Measurements from ENCODE around the gene LLGL2.

- TF ChIP-seq EP300 (IDR thresholded peaks at IDR 0.05) (no peak), POLR2A (IDR thresholded peaks at IDR 0.05) (no peak)
Measured at GRCh38 chr17:75617218-75617617, 91.7 kb downstream of the LLGL2 start.

All from upper lobe of left lung (tissue), 4 donors.